Right renal pelvis (tissue), 4 donors: Measurements from ENCODE around the gene ZNF736. TPM values are rescaled to one million over a fixed set of nuclear protein-coding genes. Genes with fewer than 3 reads are reported as not detected.

ENCODE experiments used
- polyA plus RNA-seq, 4 donors: library from polyadenylated mRNA; unstranded; fragments of 120-200 nt; gene quantifications; one replicate each; pipeline ENCODE4 v1.2.1, GENCODE V29; 2013; ENCODE audit not compliant: insufficient read length in 4 of 4

ZNF736 gene
- polyA plus RNA-seq, 4 donors = 12.8 to 21.3 (median 17.6) TPM

Other genes starting within 250 kb of the ZNF736 start
- gene ZNF735, start 106.8 kb upstream of the ZNF736 start, polyA plus RNA-seq = not detected
- not detected for gene ZNF679, start 85.5 kb upstream of the ZNF736 start, polyA plus RNA-seq
- 10 to 100 TPM; 14.9 to 21.6 (median 19.4) TPM for gene ZNF680, start 249.1 kb downstream of the ZNF736 start, polyA plus RNA-seq